Liver (tissue), 9 donors: ENCODE results near the gene OR2Z1. TPM values are rescaled to one million over a fixed set of nuclear protein-coding genes. Genes with fewer than 3 reads are reported as not detected.

ENCODE experiments used
- DNase-seq: peaks from one replicate; pipeline ENCODE4 v3.0.0-alpha.2; 2017; ENCODE audit warnings: low spot score
- H3K27ac ChIP-seq, 2 donors: one replicate each; pipeline ENCODE4 v1.7.0; 2013; ENCODE audit warnings: inconsistent platforms in 2 of 2, low read length in 2 of 2, control low read depth in 1 of 2, low read depth in 1 of 2, mild to moderate bottlenecking in 1 of 2
- H3K27me3 ChIP-seq, 4 donors: one replicate each; pipeline versions ENCODE4 v1.6.1 to v1.7.0; 2013; ENCODE audit warnings: low read length in 3 of 4, inconsistent platforms in 1 of 4, mild to moderate bottlenecking in 1 of 4, moderate library complexity in 1 of 4; ENCODE audit not compliant: control insufficient read depth in 4 of 4, insufficient read depth in 4 of 4
- H3K36me3 ChIP-seq, 4 donors: one replicate each; pipeline versions ENCODE4 v1.6.1 to v1.7.0; 2013; ENCODE audit warnings: low read length in 3 of 4, mild to moderate bottlenecking in 3 of 4, low read depth in 1 of 4, moderate library complexity in 1 of 4; ENCODE audit not compliant: control insufficient read depth in 4 of 4, insufficient read depth in 3 of 4
- H3K4me1 ChIP-seq, 4 donors: one replicate each; pipeline versions ENCODE4 v1.6.1 to v1.7.0; 2013; ENCODE audit warnings: low read length in 3 of 4, mild to moderate bottlenecking in 3 of 4, moderate library complexity in 1 of 4; ENCODE audit not compliant: control insufficient read depth in 4 of 4, insufficient read depth in 4 of 4
- H3K4me3 ChIP-seq, 3 donors: one replicate each; pipeline versions ENCODE4 v1.6.1 to v1.7.0; 2013; ENCODE audit warnings: low read length in 3 of 3, control low read depth in 1 of 3, low read depth in 1 of 3, mild to moderate bottlenecking in 1 of 3
- H3K9ac ChIP-seq, 2 donors: one replicate each; pipeline ENCODE4 v1.7.0; 2013; ENCODE audit warnings: low read length in 2 of 2, mild to moderate bottlenecking in 2 of 2, moderate library complexity in 2 of 2, control low read depth in 1 of 2, low read depth in 1 of 2
- H3K9me3 ChIP-seq, 4 donors: one replicate each; pipeline versions ENCODE4 v1.6.1 to v1.7.0; 2013; ENCODE audit warnings: low read length in 3 of 4; ENCODE audit not compliant: control insufficient read depth in 4 of 4
- EGR1 ChIP-seq, 2 donors: IDR thresholded peaks; 2 replicates each; pipeline ENCODE4 v1.6.1; 2016 to 2018; ENCODE audit warnings: antibody characterized with exemption in 2 of 2, low read depth in 2 of 2
- FOXA2 ChIP-seq: IDR thresholded peaks from 2 replicates; pipeline ENCODE4 v1.6.1; 2016; ENCODE audit warnings: antibody characterized with exemption
- GABPA ChIP-seq, 2 donors: IDR thresholded peaks in 1 of 2; conservative IDR thresholded peaks in 1 of 2; 2 replicates each; pipeline ENCODE4 v1.6.1; 2016; ENCODE audit warnings: antibody characterized with exemption in 2 of 2, mild to moderate bottlenecking in 1 of 2, moderate library complexity in 1 of 2
- HNF4G ChIP-seq: IDR thresholded peaks from 2 replicates; pipeline ENCODE4 v1.6.1; 2016; ENCODE audit warnings: antibody characterized with exemption
- JUND ChIP-seq, 2 donors: IDR thresholded peaks; 2 replicates each; pipeline ENCODE4 v1.6.1; 2016; ENCODE audit warnings: antibody characterized with exemption in 2 of 2
- NR2F2 ChIP-seq: IDR thresholded peaks from 2 replicates; pipeline ENCODE4 v1.6.1; 2016; ENCODE audit warnings: antibody characterized with exemption
- RXRA ChIP-seq, 2 donors: IDR thresholded peaks; 2 replicates each; pipeline ENCODE4 v1.6.1; 2017 to 2018; ENCODE audit warnings: antibody characterized with exemption in 2 of 2, mild to moderate bottlenecking in 1 of 2
- SP1 ChIP-seq: IDR thresholded peaks from 2 replicates; pipeline ENCODE4 v1.6.1; 2018; ENCODE audit warnings: antibody characterized with exemption, mild to moderate bottlenecking
- TAF1 ChIP-seq: conservative IDR thresholded peaks from 2 replicates; pipeline ENCODE4 v1.6.1; 2016; ENCODE audit warnings: antibody characterized with exemption, mild to moderate bottlenecking
- YY1 ChIP-seq: IDR thresholded peaks from 2 replicates; pipeline ENCODE4 v1.6.1; 2016; ENCODE audit warnings: antibody characterized with exemption, mild to moderate bottlenecking
- WGBS: extraction: QIAGEN DNeasy Blood & Tissue Kit; methylation state at CpG from one replicate; pipeline ENCODE4 v1.1.7; 2013; 5-methylcytosine and 5-hydroxymethylcytosine counted together
- polyA plus RNA-seq, 2 donors: library from polyadenylated mRNA; stranded (reverse) in 1 of 2; unstranded in 1 of 2; fragments of 200-250 nt in 1 of 2; fragments of >200 nt in 1 of 2; fragmentation: Nextera tagmentation in 1 of 2; extraction: Ambion mirVana in 1 of 2; gene quantifications; one replicate each; pipeline versions ENCODE4 v1.2.1 to v1.2.3, GENCODE V29; 2013 to 2015
- total RNA-seq, 2 donors: library from RNA; depleted of rRNA; stranded (reverse); fragments of >200 nt; gene quantifications; one replicate each; pipeline ENCODE4 v1.2.3, GENCODE V29; 2014
- TF ChIP-seq, protein P1 (sequence below): IDR thresholded peaks from 2 replicates; pipeline ENCODE4 v1.6.1; 2016; ENCODE audit warnings: antibody characterized with exemption, mild to moderate bottlenecking
- TF ChIP-seq, protein P2 (sequence below): IDR thresholded peaks from 2 replicates; pipeline ENCODE4 v1.6.1; 2016; ENCODE audit warnings: antibody characterized with exemption
- TF ChIP-seq, protein P3 (sequence below): fragments of 150-350 bp; IDR thresholded peaks from 2 replicates; pipeline ENCODE4 v1.5.1; 2017; ENCODE audit warnings: improper control_type of control experiment, low read depth, low read length; ENCODE audit not compliant: missing input control
- donor health status: healthy.
- donor health status: healthy.
- donor health status: healthy.
- donor health status: healthy.
- donor health status: healthy.

The OR2Z1 gene
- total and polyA plus RNA-seq, 4 donors = not detected

DNA sequence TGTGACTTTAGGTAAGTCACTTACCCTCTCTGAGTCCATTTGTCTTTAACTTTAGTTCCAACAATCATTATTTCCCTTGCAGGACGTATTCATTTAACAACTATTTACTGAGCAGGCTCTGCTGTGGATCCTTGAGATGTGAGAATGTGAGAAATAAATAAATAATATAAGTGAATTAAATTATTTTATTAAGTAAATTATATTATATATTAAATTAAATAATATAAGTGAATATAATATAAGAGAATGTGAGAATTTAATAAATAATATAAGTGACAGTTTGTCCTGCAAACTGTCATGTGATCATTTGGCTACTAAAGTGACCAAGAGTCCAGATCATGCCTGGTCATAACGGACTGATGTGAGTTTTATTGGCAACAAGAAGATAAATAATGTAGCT, 598 bp downstream of the OR2Z1 start:
- Histone ChIP-seq H3K27ac (no peak overlapping the region), H3K9me3 (peaks cover 0 to 2% (median 0%) of the 10 kb centered on the region in 4 donors), H3K4me3 (no peak overlapping the region), H3K36me3 (no peaks in the 10 kb centered on the region), H3K27me3 (no peaks in the 10 kb centered on the region), H3K9ac (no peak overlapping the region), H3K4me1 (no peaks in the 10 kb centered on the region)
- TF ChIP-seq TAF1 (no peak), EGR1 (IDR thresholded peaks at IDR 0.05; ENCODE audit: low read depth in 2 of 2) (no peak), FOXA2 (no peak), GABPA (IDR thresholded peaks at IDR 0.05 in 1 of 2, conservative IDR thresholded peaks at IDR 0.05 in 1 of 2) (no peak), HNF4G (no peak)
- TF ChIP-seq, protein P1, sequence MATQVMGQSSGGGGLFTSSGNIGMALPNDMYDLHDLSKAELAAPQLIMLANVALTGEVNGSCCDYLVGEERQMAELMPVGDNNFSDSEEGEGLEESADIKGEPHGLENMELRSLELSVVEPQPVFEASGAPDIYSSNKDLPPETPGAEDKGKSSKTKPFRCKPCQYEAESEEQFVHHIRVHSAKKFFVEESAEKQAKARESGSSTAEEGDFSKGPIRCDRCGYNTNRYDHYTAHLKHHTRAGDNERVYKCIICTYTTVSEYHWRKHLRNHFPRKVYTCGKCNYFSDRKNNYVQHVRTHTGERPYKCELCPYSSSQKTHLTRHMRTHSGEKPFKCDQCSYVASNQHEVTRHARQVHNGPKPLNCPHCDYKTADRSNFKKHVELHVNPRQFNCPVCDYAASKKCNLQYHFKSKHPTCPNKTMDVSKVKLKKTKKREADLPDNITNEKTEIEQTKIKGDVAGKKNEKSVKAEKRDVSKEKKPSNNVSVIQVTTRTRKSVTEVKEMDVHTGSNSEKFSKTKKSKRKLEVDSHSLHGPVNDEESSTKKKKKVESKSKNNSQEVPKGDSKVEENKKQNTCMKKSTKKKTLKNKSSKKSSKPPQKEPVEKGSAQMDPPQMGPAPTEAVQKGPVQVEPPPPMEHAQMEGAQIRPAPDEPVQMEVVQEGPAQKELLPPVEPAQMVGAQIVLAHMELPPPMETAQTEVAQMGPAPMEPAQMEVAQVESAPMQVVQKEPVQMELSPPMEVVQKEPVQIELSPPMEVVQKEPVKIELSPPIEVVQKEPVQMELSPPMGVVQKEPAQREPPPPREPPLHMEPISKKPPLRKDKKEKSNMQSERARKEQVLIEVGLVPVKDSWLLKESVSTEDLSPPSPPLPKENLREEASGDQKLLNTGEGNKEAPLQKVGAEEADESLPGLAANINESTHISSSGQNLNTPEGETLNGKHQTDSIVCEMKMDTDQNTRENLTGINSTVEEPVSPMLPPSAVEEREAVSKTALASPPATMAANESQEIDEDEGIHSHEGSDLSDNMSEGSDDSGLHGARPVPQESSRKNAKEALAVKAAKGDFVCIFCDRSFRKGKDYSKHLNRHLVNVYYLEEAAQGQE = no peak
- 42% methylated on average over 2 of the region's 2 CpGs for WGBS
- no peak for DNase-seq

DNA sequence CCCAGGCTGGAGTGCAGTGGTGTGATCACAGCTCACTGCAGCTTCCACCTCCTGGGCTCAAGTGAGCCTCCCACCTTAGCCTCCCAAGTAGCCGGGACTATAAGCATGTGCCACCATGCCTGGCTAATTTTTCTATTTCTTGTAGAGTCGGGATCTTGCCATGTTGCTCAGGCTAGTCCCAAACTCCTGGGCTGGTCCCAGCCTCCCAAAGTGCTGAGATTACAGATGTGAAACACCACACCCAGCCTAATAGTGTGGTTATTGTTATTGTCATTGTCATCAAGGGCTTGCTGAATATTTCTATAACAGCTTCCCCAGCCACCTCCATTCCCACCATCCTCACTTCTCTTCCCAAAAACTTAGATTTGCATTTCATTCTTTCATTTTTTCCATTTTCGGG, 2.8 kb downstream of the OR2Z1 start:
- Histone ChIP-seq H3K27ac (no peak overlapping the region), H3K36me3 (no peaks in the 10 kb centered on the region), H3K9me3 (no peaks in the 10 kb centered on the region), H3K4me3 (no peak overlapping the region), H3K27me3 (no peaks in the 10 kb centered on the region), H3K9ac (no peak overlapping the region), H3K4me1 (no peaks in the 10 kb centered on the region)
- WGBS = 57% methylated on average over 3 of the region's 3 CpGs
- TF ChIP-seq, protein P2, sequence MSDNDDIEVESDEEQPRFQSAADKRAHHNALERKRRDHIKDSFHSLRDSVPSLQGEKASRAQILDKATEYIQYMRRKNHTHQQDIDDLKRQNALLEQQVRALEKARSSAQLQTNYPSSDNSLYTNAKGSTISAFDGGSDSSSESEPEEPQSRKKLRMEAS = no peak
- no peak for TF ChIP-seq RXRA (IDR thresholded peaks at IDR 0.05)
- no peak for TF ChIP-seq EGR1 (IDR thresholded peaks at IDR 0.05; ENCODE audit: low read depth in 2 of 2)
- no peak for TF ChIP-seq TAF1
- no peak for TF ChIP-seq HNF4G
- no peak for TF ChIP-seq NR2F2
- TF ChIP-seq JUND (IDR thresholded peaks at IDR 0.05) = no peak
- no peak for TF ChIP-seq SP1
- TF ChIP-seq GABPA (IDR thresholded peaks at IDR 0.05 in 1 of 2, conservative IDR thresholded peaks at IDR 0.05 in 1 of 2) = no peak
- TF ChIP-seq, protein P1 = no peak
- no peak for TF ChIP-seq YY1
- TF ChIP-seq, protein P3, sequence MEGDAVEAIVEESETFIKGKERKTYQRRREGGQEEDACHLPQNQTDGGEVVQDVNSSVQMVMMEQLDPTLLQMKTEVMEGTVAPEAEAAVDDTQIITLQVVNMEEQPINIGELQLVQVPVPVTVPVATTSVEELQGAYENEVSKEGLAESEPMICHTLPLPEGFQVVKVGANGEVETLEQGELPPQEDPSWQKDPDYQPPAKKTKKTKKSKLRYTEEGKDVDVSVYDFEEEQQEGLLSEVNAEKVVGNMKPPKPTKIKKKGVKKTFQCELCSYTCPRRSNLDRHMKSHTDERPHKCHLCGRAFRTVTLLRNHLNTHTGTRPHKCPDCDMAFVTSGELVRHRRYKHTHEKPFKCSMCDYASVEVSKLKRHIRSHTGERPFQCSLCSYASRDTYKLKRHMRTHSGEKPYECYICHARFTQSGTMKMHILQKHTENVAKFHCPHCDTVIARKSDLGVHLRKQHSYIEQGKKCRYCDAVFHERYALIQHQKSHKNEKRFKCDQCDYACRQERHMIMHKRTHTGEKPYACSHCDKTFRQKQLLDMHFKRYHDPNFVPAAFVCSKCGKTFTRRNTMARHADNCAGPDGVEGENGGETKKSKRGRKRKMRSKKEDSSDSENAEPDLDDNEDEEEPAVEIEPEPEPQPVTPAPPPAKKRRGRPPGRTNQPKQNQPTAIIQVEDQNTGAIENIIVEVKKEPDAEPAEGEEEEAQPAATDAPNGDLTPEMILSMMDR = no peak
- no peak for DNase-seq
